Measurements from ENCODE around the gene CAMTA2. TPM values are rescaled to one million over a fixed set of nuclear protein-coding genes. Genes with fewer than 3 reads are reported as not detected.

The CAMTA2 gene
- polyA plus RNA-seq, 5 donors = 25.4 to 40.9 (median 32.4) TPM

DNA sequence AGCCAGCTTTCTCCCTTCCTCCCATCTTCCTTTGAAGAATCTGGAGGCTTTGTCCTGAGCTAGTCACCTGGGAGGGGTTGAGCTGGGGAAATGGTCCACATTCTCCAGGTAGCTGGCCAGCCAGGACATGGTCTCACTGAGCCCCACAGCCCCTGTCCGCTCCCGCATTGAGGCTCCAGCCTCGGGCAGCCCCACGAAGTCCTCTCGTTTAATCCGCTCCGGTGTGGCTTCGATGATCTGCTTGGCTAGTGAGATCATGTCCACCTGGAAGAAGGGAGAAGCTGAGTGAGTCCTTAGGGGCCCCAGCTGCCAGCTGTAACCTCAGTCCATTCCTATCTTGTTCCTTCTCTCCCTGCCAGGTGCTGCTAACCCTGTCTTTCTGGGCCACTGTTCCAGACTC, 17.2 kb downstream of the CAMTA2 start:
- no peak for DNase-seq

DNA sequence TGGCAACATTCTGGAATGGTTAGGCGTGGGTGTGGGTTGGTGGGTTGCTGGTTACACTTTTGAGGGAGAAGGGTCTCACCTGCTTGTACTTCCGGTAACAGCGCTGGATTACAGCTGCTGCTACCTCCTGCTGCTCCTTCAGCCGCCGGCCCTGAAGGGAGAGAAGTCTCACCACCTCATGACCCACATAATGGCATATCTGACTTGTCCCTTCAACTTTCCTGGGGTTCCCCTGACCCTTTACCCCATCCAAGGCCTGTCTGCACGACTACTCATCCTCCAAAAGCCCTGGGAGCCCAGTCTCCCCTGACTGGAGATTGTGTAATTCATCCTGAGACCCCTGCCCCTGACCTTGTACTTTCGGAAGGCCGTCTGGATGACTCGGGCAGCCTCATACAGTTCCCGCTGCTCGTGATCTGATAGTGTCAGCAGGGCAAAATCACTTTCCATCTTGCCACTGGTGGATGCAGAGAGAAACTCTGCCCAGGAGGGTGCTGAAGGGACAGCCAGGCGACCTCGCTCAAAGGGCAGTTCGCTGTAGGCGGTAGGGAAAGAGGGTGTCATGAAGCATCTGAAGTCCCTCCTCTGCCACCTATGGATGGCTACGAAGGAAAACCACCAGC, 17.8 kb downstream of the CAMTA2 start:
- no peak for DNase-seq

DNA sequence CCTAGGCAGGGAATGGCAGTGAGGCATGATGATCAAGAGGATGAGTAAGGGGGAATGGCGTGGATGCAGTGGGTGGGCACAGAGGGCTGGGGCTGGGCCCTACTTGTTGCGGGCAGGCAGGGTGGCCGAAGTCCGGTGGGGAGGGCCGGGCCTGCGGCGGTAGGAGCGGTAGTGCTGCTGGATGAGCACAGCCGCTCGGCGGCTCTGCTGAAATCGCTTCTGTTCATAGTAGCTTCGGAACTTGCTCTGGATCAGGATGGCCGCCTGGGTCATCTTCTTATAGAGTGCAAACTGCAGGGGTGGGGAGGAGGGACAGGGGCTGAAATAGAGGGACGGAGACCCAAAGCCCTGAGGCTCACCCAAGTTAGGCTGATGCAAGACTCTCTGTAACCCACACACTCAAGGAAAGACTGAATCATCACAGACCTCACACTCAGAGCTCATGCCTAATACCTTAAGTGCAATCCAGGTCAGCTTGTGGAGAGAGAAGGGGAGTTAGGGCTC, 18.4 kb downstream of the CAMTA2 start:
- no peak for DNase-seq

DNA sequence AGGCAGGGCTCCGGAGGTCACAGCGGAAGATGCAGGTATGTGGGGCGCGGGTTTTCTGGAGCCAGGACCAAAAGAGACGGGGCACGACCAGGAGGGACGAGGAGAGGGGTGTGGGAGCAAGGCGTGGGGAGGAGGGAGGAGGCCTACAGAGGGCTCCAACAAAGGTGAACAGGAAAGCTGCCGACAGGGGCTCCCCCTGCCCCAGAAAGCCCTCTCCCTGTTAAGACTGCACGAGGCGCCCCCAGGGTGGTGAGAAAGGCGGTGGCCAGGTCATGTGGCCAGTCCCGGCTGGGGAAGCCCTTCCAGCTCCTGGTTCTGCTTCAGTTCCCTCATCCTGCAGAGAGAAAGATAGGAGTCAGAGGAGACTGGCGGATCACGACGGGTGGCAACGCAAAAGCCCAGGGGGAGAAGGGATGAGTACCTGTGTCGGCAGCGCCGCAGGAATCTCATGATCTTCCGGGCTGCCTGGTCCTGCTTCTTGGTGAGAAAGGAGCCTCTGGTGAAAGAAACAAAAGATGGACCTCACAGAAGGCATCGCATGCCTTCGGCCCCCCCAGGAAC, 18.9 kb downstream of the CAMTA2 start:
- no peak for DNase-seq

DNA sequence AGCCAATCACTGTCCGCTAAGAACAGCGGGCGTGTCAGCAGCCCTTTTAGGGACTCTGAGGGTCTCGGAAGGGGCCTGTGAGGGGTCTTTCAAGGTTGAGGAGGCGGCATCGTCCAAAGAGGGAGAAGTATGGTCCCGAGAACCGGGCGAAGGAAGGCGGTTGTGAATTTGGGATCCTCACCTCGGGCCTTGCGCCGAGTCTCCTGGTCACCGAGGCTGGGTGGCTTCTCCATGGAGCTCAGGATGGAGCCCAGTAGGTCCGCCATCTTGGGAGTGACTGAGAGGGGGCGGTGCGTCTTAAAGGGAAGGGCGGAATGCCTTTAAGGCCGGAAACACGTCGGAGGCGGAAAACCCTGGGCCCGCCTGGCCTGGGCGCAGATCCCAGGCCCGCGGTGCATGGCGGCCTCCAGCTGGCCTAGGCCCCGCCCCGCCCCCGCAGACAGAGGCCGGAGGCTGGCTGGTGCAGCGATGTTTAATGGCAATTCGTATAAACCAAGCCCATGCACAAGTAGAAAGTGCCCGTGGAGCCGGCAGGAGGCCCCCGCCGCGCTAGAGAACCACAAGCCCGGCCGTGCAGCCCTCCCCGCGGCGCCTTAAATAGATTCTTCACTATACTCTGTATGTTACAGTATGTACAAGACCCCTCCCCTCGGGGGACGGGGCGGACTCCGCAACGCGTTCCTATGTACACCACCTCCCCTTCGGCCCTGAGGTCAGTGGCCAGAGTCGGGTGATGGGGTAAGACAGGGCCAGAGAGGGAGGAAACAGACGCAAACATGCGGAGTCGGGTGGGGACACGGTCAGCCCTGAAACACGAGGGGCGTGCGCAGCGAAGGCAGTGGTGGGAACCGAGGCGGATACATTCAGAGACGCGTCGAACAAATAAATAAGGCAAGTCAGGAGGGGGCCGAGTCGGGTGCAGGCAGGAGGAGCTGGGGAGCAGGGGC, 19.7 kb downstream of the CAMTA2 start, which contains the start of gene SPAG7:
Gene SPAG7 (minus strand): TSS at position 279 of the 947 bp plus-strand sequence. CDS start 13 bp downstream, at position 266.
- DNase-seq = peak; percentile 100

DNA sequence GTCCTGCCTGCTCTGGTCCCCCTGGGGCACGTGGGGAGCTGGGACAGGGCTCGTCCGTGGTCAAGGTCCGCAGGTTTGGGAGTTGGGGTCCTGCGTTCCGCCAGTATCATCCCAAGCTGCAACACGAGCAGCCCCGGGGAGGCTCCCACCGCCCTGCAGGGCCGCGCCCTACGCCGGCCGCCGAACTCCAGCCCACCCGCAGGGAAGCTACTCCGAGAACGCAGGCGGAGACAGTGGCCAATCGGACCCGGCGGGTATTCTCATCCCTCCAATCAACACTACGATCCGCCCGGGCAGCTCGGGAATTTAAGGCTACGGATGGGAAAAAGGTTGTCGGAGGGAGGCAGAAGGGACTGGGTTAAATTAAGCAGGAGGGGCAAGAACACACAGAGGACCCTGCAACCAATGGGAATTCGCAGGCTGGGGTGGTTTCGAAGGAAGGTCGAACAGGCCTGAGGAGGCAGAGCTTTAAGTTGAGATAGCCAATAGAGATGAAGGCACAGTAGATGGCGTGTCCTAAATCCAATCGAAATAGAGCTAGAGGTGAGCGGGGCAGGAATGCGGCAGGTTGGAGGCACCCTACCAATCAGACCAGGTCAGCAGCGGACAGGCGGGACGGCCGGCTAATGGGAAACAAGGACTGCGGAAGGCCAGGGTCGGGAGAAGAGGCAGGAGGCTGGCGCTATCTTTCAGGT, 20.5 kb downstream of the CAMTA2 start:
- DNase-seq = peak; percentile 99

DNA sequence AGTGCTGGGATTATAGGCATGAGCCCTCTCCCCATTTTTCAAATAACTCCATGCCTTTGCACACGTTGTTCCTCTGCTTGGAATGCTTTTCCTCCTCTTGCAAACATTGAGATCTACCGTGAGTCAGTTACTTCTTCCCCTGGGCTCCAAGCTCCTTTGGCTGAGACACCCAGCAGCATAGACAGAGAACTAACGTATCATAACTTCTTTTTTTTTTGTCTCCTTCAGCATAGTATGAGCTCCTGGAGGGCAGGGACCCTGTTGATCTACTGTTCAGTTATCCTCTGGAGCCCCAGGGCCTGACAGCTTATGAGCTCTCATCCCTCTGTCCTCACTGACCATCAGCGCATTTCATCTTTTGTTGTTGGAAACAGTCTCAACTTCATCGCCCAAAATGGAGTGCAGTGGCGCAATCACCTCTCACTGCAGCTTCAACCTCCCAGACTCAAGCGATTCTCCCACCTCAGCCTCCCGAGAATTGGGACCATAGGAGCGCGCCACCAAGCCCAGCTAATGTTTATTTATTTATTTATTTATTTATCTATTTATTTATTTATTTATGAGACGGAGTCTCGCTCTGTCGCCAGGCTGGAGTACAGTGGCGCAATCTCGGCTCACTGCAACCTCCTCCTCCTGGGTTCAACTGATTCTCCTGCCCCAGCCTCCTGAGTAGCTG, 22.0 kb downstream of the CAMTA2 start:
- DNase-seq = no peak

DNA sequence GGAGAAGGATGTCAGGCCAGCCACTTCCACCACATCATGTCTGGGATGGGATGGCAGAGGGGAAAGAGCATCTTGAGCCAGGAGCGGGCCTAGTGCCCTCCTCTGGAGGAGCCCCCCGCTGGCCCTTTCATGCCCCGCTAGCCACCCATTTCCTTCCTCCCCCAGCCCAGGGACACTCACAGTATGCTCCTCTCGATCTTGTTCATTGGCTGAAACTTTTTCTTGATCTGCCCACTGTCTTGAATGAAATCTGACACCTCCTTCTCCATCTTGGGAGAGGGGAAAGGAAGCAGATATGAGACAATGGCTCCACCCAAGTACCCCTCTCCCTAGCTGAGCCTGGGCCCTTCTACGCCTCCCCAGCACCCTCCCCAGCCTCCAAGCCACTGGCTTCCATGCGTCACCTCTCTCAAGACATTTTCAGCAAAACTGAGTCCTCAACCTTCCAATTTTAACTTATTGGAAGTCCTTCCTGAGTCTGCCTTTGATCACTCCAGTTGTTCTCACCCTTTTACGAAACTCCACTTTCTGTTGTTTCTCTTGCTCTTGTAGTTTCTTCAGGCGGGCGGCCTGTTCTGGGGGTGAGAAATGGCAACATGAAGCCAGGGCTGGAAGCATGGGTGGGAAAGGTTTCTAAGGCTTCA, 27.1 kb downstream of the CAMTA2 start:
- DNase-seq = no peak

DNA sequence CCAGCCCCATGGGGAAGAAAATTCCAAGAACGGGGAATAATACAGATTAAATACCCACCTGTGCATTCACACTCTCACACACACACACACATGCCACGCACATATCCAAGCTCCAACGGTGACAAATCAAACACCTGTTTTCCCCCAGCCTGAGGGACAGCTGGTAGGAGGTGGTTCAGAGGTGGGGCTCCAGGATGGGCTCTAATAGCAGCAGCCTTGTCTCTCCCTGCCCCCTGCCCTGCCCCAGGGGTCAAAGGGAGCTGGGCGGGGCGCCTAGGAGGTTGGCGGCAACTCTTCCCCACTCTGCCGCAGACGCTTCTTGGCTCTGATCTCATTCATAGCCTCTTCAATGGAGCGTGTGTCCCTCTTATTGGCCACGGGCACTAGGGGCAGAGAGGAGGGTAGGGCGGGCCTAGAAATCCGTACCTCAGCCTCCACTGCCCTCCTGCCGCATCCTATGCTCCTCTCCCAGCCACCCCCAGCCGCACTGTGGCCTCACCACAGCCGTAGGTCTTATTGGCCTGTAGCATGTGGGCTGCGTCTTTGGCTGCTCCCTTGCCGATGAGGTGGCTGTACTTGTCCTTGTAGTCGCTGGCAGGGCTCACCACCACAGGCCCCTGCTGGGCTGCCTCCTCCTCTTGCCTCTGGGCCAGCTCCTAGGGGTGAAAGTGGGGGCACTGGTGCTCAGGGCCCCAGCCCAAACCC, 28.1 kb downstream of the CAMTA2 start:
- DNase-seq = no peak

DNA sequence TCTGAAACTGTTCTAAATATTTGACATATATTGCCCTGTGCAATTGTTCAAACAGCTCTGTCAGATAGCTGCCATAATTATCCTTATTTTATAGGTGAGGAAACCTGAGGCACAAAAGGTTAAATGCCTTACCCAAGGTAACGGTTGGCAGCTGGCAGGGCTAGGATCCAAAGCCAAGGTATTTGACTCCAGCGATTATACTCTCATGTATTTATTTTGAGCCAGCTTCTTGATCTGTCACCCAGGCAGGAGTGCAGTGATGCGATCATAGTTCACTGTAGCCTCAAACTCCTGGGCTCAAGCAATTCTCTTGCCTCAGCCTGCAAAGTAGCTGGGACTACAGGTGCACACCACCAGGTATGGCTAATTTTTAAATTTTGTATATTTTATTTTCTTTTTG, 29.4 kb downstream of the CAMTA2 start:
- DNase-seq = no peak

DNA sequence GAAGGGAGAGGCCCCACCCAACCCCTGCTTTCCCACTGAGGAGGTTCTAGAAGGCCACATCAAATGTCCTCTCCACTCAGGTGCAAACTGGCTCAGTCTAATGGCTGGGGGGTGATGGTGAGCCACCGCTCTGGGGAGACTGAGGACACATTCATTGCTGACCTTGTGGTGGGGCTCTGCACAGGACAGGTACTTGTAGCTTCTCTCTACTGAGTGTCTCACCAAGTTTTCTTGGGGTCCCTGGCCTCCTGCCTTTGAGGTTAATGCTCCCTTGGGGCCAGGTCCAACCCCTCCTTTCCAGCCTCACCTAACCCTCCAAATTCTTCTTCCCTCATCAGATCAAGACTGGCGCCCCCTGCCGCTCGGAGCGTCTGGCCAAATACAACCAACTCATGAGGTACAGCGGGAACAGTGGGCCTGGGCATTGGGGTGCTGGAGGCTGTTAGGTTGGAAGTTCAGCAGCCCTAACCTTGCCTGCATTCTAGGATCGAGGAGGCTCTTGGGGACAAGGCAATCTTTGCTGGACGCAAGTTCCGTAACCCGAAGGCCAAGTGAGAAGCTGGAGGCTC, 30.9 kb downstream of the CAMTA2 start:
- DNase-seq = no peak

DNA sequence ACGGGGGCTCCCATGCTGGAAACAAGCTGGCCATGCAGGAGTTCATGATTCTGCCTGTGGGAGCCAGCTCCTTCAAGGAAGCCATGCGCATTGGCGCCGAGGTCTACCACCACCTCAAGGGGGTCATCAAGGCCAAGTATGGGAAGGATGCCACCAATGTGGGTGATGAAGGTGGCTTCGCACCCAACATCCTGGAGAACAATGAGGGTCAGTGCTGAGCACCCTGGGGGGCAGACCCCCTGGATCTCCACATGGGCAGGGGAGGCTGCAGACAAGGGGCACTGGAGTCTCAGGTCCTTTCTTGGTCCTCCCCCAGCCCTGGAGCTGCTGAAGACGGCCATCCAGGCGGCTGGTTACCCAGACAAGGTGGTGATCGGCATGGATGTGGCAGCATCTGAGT, 32.4 kb downstream of the CAMTA2 start:
- no peak for DNase-seq

DNA sequence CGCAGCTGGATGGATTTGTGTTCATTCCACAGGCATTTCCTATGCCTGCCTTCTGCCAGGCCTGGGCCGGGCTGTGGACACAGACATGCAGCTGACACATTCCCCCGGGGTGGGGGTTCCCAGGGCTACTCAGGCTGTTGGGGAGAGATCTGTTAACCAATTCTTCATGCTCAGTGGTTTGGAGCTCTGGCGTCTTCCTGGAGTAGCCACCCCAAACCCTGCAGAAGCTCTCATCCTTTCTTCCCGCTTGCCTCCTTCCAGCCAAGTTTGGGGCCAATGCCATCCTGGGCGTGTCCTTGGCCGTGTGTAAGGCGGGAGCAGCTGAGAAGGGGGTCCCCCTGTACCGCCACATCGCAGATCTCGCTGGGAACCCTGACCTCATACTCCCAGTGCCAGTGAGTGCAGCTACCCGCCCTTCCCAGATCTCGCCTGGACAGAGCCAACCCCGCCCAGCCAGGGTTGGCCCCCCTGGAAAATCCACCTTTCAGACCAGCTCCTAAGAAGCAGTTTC, 34.0 kb downstream of the CAMTA2 start:
- no peak for DNase-seq

DNA sequence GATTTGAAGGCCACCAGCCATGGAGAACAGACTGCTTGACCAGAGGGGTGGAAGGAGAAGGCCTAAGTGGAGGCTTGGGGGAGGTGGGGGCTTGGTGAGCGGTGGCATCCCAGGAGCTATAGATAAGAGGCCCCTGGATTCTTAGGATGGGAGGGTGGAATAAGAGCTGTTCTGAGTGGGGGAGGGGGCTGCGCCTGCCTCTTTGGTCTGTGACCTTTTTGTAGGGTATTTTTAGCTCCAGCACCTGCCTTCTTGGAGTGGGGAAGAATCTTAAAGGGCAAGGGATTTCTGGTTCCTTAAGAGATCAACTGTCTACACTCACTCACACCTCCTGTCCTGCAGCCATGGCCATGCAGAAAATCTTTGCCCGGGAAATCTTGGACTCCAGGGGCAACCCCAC, 36.0 kb downstream of the CAMTA2 start:
- no peak for DNase-seq

DNA sequence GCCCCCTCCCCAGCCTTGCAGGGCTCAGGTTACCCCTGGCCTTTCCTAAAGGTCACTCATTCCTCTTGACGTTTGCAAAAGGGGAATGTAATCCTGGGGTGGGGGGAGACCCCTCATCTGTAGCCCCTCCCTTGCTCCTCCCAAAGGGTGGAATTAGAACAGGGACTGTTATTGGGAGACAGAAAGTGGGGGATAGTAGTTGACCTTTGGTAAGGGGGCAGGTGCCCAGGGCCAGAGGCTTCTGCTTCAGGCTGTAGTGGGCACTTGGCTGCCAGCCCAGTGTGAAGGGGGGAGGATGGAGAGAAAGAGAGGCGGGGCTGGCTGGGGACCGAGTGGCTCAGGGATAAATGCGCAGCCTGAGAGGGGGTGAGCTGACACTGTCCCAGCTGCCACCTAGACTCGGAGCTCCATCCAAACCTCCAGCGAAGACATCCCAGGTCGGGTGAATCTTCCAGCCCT, 36.7 kb downstream of the CAMTA2 start, which contains the start of gene ENO3:
Gene ENO3 (plus strand): TSS at position 374 of the 459 bp plus-strand sequence. CDS start 711 bp downstream, outside the sequence.
- DNase-seq = no peak

DNA sequence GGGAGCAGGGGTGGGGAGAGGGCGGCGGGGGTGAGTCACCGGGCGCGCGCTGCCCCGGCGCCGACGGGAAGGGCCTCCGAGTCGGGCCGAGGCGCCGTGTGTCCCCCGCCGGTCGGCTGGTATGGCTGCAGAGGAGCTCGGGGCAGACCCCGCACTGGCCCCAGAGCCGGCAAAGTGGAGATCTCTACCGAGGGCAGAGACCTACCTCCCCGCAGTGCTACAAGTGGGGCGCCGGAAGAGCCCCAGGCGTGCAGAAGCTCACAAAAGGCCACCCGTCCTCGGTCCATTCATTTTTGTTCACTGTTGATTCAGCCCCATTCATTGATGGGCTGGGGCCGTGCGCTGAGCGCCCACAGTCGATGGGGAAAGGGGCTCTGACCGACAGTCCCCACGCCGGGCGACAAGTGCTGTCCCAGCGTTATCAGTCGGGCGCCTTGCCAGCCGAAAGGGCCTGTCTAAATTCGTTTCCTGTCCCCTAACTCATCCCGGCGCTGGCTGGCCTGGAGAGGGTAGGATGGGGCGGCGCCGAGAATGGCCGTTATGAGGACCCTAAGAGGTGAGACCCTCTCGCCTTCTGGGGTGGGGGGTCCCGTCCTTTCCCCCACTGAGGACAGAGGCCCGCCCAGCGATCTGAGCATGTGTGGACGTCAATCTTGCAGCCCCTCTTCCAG, 37.3 kb downstream of the CAMTA2 start:
- peak; percentile 33 to 45 for DNase-seq

DNA sequence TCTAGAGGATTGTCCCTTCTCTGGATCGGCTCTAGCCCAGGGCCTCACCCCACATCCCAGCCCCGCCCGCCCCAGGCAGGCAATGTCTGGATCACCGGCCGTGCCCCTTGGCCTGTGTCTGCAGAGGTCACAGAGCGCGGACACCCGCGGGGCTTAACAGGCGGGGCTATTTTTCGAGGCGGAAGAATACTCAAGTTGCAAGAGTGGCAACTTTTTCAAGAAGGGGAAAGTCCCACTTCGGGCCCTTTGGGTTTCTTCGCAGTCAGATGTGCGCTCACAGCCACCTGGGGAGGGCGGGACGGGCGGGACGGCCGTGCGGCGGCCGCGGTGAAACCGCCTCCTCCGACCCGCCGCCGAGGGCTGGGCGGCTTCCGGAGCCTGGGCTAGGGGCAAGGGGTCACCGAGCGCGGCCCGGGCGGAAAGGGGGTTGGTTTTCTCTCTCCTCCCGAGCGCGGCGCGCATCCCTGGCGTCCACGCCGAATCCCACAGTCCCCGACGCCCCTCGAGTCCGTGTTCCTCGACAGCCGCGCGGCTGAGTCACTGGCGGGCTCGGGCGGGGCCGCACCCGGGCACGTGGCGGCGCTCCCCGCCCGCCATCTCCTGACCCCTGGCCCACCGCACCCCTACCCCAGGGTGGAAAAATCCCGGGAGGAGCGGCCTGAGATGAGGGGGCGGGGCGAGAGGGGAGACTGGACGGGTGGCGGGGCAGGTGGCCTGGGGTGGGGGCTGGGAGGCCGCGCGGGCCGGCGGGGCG, 38.0 kb downstream of the CAMTA2 start:
- DNase-seq = peak; percentile 46 to 65

DNA sequence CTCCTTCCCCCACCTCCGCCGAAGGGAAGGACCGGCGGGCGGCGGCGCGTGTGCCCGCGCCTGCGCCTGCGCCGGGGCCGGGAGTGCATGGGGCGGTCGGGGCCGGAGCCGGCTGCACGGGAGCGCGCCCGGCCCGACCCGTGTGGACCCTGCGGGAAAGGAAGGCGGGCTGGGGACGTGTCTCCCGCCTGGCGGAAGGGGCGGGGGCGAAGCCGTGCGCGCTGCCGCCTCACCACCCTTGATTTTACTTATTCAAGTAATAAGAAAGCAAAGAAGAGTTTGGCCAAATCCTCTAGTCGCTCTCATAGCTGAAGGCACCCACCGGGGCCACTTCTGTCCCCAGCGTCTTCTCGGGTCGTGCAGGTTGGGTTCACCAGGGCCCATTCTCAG, 38.5 kb downstream of the CAMTA2 start:
- DNase-seq = peak; percentile 90 to 93

Measured in right lung (tissue), 5 donors.